ENCODE results near the gene C10orf95.
"Not testable (repeated sequence)": the region's sequence is repeated elsewhere in the genome, so short reads cannot be mapped to it uniquely, and the experiment has no call there.

Gene C10orf95, protein sequence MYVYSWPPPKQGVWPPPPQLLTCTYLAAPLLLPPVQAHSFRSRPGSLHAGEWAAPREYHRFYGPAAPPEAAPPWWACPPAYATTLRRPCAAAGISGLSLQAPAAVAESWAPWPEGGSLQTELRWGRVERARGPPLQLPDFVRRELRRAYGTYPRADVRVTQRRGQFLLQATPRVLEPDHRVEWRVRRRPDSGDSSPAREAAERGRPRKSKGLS

DNA sequence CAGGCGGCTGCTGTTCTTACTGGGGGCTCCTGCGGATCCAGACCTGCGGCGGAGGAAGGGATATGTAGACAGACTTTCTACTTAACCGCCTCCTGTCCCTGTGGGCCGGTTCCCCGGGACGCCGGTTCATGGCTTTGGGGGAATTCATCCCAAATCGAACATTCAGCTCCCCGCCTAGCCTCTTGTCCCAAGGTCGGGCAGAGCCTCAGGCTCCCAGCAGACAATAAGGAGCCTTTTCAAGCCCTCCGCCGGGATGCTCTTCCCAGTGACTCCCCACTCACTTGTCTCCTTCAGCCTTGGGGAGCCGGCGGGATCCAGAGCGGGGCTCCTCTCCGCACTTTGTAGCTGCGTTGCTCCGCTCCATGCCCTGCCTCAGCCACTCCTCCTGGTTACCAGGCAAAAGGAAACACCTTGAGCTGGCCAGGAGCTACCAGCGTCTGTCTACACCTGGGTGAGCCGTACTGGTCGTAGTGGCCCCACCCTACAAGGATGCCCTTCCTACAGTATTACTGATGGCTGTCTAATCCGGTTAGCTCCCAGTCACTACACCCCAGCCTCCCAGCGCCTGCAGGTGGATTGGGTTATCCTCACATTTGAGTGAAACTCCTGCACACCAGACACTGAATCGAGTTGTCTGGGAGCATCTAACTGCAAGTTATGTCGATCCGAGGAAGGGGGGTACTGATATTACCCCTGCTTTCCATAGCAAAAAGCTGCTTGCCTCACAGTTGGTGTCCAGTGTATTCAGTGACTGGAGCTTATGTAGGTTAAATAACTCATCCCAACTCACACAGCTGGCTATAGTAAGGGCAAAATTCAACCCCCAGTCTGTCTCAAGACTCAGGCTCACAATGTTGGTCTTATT, at the start of gene C10orf95:
TSS of gene C10orf95 (minus strand) at position 439 of the 865 bp plus-strand sequence. CDS start 450 bp downstream, outside the sequence.
- DNase-seq: no peak

DNA sequence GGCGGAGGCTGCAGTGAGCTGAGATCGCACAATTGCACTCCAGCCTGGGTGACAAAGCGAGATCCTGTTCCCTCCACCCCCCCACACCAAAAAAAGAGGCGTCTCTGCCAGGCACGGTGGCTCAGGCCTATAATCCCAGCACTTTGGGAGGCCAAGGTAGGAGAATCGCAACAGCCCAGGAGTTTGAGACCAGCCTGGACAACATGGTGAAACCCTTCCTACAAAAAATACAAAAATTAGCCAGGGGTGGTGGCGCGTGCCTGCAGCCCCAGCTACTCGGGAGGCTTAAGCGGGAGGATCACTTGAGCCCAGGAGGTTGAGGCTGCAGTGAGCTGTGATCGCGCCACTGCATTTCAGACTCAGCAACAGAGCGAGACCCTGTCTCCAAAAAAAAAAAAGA, 49.3 kb upstream of the C10orf95 start:
- DNase-seq: not testable (repeated sequence)

DNA sequence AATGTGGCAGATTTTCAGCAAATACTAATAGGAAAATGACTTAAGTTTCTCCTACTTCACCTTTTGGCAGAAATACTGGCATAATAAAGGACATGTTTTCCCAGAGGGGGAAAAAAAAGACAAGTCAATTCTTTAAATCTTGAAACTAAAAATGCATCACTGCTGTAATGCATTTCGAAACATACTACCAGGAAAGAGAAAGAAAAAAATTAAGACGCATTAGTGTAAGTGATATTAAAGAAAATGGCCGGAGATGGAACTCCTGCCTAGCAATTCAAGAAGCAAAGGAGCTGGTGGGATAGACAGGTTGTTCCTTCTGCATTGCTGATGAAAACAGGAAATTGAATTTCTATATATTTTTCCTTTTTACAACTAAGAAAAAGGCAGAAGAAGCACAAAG, 48.0 kb upstream of the C10orf95 start:
- no peak for DNase-seq

DNA sequence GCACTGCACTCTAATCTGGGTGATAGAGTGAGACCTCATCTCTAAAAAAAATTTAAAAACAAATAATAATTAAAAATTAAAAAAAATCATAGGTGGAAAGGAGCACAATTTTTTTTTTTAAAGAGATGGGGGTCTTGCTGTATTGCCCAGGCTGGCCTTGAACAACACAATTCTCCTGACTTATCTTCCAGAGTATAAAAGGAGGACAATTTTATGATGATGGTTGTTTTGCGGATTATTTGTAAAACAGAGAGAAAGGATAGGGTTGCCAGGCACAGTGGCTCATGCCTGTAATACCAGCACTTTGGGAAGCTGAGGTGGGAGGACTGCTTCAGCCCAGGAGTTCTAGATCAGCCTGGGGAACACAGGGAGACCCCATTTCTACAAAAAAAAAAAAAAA, 46.2 kb upstream of the C10orf95 start:
- DNase-seq: no peak

DNA sequence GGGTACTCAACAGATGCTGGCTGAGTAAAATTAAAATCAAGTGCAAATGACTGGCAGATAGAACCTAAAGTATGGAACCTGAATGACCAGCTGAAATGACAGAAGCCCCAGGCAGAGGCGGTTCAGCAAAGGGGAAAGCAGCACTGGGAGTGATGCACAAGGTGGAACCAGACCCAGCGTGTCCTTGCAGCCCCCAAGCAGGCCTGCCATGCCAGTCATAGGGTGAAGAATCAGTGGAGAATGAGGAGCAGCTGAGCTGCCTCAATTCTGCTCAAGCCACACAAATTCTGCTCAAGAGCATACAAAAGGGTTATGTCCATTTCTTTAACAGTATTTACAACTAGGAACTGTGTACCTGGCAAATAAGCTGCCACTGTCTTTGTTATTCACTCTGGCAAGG, 42.4 kb upstream of the C10orf95 start:
- no peak for DNase-seq

DNA sequence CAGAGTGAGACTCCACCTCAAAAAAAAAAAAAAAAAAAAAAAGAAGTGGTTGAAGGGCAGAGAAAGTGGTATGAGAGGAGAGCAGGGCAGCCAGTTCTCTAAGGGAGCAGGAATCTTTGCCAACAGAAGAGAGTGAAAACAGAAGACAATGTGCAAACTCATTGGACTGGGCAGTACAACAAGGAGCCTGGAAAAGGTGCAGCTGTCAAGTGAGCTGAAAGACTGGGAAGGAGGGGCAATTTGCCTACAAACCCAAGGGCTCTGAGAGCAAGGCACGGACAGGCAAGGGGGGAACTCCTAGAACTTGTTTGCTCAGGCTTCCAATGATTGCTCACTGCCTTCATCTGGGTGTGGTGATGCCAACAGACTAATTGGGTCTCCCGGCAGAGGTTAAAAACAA, 41.6 kb upstream of the C10orf95 start:
- DNase-seq: no peak

DNA sequence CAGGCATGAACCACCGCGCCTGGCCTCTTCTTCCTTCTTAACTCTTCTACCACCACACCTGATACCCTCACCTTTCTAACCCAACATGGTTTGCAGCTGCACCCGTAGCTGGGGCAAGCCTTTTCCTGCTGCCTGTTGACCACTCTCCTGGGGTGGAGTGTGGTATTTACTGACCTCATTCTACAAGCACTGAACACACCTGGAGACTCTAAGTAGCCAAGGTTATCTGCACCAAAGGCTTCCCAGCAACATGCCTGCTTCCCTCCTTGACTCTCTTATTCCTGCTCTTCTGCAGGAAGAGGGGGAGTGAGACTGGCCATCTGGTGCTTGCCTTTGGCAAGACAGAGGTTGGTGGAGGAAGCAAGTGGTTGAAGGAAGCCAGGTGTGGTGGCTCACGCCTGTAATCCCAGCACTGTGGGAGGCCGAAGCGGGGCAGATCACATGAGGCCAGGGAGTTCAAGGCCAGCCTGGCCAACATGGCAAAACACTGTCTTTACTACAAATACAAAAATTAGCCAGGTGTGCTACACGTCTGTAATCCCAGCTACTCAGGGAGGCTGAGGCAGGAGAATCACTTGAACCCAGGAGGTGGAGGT, 41.1 kb upstream of the C10orf95 start:
- DNase-seq: no peak

DNA sequence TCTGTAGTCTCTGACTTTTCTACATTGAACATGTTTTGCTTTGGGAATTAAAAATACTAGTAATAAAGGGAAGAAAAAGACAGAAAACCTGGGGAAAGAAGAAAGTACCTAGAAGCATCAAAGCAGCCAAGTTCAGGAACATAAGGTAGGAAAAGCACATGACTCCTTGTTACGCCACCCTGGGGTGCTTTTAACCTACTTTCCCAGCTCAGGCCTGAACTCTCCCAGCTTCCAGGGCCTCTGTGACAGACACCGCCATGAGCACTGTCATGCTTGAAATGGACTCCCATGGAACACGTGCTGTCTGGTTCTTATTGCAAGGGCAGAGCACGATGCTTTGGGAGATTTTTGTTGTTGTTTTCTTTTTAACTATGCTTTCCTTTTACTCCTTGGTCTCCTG, 39.8 kb upstream of the C10orf95 start:
- DNase-seq: no peak

DNA sequence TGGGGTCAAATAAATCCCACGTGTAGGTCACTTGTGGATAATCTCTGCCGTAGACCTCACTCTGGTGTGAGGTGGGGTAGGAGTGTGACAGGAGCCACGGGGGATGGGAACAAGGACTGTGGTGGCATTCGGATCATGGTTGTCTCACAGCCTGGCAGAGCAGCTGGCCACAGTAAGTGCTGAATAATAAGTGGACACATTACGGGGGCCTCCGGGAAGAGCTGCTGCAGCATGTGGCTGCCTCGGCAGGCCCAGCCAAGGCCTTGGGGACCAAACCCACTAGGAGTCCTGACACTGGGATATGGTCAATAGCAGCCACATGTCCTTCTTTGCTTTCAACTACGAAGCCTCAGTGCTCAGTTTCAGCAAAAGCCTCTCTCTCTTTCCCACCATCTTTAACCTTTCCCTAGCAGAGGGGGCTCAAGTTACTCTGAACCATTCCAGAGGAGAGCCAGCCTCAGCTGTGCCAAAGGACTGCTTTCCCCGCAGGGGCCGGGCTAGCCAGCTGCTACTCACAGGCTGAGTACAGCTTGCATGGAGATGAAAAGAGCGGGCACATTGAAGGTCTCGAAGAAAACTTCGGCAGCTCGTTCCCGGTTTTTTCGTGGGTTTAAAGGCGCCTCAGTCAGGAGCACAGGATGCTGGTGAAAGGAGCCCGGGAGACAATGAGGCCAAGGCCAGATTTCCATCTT, 33.9 kb upstream of the C10orf95 start:
- DNase-seq: no peak

DNA sequence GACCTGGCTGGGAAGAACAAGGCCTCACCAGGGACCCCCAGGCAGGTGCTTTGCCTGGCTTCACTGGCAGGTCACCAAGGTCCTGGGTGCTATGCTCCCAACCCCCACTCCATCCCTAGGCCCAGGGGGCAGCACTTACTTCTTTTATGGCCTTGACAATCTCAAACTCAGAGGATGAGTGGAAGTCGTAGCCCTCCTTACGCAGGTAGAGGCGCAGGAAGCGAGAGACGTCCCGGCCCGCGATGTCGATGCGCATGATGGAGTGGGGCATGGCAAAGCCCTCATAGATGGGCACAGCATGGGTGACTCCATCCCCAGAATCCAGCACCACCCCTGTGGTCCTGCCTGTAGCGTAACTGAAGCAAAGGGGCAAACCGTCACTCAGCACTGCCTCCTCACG, 32.7 kb upstream of the C10orf95 start:
- no peak for DNase-seq

DNA sequence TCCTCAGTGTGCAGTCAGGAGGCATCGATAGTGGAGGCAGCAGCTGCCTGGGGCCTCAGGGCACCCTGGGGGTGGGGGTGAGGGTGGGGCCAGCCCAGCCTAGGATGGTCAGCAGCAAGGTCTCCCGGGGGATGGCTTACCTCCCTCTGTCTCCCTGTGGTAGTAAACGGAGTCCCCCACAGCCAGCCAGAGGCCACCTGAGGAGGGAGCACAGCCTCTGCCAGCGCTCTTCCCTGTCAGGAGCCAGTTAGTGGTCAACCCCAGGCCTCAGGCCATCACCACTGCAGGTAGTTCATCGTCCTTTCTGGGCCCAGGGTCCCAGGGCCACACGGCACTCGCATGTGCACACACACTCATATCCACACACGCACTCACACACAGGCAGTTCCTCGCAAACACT, 29.1 kb upstream of the C10orf95 start:
- no peak for DNase-seq

DNA sequence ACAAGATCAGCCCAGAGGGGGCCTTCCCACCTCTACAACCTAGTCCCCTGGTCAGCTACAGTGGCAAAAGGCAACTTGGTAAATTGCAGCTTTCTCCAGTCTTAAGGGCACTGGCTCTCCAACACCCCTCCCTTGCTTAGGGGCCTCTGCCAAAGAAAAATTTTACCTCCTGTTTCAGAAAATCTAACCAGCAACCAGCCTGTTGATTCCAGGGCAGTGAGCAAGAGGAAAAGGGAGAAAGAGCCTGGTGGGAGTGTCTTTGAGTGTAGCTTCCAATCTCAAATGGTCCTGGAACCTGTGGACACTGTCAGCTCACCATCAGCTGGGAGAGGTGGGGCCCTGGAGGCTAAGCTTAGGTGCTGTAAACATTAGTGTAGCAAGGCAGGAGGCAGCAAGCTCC, 28.3 kb upstream of the C10orf95 start:
- no peak for DNase-seq

DNA sequence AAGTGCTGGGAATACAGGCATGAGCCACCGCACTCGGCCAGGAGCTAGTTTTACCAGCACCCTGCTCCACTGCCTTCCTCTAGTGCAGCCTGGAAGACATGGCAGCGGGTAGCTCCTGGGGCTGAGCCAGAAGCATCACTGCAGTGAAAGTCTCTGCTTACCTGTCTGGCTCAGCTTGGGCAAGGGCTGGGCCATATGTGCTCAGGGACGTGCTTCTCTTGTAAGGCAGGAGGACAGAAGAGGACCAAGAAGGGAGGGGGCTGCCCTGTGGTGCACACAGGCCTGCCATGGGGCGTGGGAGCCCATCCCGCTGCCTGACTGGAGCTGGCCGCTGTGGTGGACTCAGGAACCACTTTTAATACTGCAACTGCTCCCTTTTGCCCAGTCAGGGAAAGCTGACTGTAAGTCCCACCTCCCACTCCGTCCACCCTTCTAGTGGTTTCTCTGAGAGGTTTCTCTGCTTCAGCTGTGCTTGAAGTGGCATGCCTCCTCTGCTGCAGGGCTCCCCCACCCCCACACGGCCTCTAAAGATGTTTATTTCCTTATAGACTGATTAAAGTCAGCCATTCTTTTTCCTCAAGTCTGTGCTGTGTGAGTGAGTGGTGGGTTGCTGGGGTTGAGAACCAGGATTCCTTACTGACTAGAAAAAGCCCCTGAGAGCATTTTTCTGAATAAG, 25.3 kb upstream of the C10orf95 start:
- no peak for DNase-seq

DNA sequence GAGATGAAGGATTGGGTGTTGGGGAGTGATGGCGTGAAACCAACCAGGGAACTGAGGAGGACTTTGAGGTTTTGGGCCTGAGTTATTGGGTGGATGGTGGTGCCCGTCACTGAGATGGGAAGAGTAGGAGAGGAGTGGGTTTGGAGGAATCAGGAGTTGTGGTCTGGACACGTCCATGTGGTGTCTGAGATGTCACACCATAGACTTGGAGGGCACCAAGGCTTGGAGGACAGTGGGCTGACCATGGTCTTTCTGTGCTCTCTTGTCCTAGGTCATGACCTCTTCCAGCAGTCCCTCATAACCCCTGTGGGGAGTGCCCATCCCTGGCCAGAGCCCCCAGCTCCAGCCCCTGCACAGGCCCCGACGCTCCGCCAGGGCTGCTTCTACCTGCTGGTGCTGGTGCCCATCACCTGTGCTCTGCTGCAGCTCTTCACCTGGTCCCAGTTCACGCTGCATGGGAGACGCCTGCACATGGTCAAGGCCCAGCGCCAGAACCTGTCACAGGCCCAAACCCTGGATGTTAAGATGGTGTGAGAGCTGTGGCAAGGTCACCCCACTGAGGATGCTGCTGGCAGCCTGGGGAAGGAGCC, 24.2 kb upstream of the C10orf95 start:
- DNase-seq: no peak

DNA sequence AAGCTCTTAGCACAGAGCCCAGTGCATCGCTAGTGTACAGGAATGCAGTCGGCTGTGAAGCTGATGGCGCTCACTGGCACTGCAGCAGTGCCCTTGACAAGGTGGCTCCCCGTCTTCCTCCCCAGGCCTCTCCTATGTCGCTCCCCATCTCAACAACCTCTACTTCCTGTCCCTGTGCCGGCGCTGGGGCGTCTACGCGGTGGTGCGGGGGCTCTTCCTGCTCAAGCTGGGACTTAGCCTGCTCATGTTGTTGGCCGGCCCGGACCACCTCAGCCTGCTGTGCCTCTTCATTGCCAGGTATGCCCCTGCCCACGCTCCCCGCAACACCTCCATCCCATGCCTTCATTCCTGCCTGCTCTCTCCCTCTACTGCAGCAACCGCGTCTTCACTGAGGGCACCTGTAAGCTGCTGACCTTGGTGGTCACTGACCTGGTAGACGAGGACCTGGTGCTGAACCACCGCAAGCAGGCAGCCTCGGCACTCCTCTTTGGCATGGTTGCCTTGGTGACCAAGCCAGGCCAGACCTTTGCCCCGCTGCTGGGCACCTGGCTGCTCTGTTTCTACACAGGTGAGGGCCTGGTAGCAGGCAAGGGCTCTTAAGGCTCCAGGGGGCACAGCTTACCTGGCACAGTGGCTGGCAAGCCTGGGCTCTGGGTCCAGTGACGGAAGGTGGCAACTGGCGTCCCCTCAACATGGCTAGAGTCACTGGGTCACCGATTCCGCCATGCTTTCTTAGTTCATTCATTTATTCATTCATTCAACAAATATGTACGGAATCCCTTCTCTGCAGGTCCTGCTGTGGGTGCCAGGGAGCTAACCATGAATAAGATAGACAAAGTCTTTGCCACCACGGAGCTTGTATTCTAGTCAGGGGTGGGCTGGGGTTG, 22.3 kb upstream of the C10orf95 start:
- DNase-seq: no peak

DNA sequence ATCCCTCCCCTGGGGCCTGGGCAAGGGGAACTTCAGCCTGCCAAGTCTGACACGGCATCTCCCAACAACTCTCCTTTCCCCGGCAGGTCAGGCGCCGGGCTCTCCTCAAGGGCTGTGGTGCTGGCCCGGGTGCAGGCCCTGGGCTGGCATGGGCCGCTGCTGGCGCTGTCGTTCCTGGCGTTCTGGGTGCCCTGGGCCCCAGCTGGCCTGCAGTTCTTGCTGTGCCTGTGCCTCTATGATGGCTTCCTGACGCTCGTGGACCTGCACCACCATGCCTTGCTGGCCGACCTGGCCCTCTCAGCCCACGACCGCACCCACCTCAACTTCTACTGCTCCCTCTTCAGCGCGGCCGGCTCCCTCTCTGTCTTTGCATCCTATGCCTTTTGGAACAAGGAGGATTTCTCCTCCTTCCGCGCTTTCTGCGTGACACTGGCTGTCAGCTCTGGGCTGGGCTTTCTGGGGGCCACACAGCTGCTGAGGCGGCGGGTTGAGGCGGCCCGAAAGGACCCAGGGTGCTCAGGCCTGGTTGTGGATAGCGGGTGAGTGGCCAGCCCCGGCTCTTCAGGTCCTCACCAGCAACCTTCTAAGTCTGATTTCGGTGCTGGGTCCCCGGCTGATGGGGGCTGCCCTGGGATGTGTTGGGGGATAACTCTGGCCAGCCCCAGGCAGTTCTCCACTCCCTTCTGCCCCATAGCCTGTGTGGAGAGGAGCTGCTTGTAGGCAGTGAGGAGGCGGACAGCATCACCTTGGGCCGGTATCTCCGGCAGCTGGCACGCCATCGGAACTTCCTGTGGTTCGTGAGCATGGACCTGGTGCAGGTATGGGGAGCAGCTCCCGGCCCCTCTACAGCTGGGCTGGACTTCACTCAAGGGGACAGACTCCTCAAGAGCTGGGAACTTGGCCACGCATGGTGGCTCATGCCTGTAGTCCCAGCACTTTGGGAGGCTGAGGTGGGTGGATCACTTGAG, 19.5 kb upstream of the C10orf95 start:
- no peak for DNase-seq

DNA sequence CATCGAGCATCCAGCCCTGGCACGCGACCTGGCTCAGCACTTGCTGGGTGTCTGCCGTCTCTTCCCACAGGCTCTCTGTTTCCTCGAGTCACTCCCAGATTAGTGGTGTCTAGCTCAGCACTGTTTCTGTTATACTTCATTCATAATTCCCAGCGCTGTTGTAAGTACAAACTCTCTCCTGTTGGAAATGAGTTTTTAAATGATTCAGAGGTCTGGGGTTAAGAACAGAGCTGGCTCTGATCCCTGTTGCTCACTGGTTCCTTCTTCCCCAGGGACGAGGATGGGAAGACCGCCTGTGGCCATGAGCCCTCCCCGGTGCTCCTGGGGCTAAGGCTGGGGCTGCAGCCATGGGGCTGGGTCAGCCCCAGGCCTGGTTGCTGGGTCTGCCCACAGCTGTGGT, 17.3 kb upstream of the C10orf95 start:
- DNase-seq: no peak

DNA sequence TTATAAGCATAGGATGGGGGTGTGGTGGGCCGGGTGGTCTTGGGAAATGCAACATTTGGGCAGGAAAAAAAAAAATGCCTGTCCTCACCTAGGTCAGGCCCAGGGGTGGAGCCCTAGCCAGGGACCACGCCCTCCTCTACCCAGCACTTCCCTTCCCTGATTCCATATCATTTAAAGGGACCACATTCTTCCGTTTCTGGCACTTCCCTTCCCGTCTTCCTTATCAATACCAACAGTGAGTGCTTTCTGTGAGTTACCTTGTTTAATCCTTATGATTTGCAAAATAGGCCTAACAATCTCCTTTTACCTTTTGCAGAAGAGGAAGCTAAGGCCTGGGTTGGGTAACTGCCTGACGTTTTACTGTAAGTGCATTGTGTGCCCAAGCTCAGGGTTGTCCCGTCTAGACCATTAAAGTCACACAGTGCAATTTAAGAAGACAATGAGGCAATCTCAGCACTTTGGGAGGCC, 16.7 kb upstream of the C10orf95 start:
- DNase-seq: no peak

DNA sequence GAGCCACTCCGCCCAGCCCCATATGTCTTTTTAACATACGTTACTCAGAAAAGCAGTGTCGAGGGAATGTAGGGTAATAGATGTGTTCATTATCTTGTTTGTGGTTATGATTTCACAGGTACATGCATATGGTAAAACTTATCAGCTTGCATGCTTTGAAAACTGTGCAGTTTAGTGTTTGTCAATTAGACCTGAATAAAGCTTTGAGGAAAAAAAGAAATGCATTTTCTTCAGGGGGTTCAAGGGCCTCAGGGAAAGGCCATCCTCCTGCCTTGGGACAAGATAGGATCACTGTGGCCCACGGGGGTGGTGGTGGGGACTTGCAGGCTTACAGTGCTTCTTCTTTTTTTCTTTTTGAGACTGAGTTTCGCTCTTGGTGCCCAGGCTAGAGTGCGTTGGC, 16.0 kb upstream of the C10orf95 start:
- no peak for DNase-seq

DNA sequence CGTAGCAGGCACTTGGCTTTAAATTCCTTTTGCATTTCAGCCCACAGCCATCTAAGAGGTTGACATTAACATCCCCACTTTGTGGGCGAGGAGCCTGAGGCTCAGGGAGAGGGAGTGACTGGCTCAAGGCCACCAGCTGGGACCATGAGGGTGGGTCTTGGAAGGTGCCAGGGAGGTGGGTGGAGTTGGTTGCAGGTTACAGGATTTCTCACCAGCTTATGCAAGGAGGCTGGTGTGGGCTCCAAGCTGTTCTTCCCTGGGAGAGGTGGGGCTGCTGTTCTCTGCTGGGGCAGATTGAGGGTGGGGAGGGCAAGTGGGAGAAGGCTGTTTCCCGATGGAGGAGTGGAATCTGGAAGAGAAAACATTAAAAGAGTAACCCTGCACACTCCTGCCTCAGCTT, 14.1 kb upstream of the C10orf95 start:
- no peak for DNase-seq
